GM18861 (cell line): ENCODE measurements around the gene KRTAP4-8.
"Not testable (repeated sequence)": the region's sequence is repeated elsewhere in the genome, so short reads cannot be mapped to it uniquely, and the experiment has no call there.

ENCODE experiments used
- ATAC-seq: cut with Tn5 transposase; IDR thresholded peaks from one replicate; pipeline ENCODE4 v1.9.1; 2021; ENCODE audit not compliant: unreplicated experiment

KRTAP4-8 gene

DNA sequence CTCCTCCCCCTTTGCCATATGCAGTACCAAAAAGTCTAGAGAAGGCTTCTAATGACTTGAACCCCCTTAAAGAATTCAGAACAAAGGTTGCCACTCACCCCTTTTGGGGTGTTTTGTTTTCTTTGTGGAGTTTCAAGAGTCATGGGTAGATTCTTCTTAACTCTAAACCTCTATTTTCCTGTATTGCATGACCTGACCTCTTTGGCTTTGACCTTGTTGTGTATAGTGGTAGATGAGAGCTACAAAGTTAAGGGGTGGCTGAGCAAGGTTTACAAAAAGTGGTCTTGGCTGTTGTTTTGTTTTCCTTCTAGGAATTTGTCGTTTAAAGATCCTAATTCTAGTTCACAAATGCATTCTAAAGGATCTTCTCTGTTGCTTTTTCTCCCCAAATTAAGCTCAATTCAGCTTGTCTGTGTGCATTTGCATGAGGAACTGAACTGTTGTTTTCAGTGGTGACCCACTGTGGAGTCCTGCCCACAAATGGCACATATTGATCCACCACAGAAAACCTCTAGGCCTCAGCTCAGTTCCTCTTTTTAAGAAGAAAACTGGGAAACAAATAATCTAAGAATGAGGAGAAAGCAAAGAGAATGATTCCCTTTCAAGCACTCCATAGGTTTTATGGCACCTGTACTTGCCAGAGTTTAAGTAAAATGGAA lies 10.9 kb upstream of the KRTAP4-8 start:
- not testable (repeated sequence) for ATAC-seq

DNA sequence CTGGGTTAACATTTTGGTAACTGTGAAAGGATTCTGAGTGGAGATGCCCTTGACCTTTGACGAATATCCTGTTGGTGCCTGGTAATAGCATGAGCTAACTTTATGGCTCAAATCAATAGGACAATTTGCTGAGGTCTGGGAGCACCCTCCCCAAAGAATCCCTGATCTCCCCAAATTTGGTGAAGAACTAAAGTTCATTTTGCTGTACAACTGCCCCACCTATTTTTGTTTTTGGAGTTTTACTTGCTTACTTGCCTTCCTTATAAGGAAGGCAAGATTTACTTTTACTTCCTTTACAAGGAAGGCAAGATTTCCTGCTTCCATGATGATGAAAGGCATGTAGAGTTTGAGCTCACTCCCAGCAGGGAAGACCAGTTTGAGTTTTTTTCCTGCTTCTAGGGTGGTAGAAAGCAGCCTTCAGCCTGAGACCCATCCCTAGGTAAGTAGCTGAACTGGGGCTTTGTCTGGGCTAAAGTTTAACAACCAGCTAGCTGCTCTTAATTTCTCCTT lies 10.1 kb upstream of the KRTAP4-8 start:
- ATAC-seq, result no peak

DNA sequence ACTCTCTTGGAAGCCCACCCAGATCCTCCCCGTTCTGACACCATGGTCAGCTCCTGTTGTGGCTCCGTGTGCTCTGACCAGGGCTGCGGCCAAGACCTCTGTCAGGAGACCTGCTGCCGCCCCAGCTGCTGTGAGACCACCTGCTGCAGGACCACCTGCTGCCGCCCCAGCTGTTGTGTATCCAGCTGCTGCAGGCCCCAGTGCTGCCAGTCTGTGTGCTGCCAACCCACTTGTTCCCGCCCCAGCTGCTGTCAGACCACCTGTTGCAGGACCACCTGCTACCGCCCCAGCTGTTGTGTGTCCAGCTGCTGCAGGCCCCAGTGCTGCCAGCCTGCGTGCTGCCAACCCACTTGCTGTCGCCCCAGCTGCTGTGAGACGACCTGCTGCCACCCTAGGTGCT lies 7.4 kb upstream of the KRTAP4-8 start, which contains the start of gene KRTAP4-9:
TSS of gene KRTAP4-9 (plus strand) at position 43 of the 400 bp plus-strand sequence. CDS start at position 43, 0 bp downstream.
- not testable (repeated sequence) for ATAC-seq

DNA sequence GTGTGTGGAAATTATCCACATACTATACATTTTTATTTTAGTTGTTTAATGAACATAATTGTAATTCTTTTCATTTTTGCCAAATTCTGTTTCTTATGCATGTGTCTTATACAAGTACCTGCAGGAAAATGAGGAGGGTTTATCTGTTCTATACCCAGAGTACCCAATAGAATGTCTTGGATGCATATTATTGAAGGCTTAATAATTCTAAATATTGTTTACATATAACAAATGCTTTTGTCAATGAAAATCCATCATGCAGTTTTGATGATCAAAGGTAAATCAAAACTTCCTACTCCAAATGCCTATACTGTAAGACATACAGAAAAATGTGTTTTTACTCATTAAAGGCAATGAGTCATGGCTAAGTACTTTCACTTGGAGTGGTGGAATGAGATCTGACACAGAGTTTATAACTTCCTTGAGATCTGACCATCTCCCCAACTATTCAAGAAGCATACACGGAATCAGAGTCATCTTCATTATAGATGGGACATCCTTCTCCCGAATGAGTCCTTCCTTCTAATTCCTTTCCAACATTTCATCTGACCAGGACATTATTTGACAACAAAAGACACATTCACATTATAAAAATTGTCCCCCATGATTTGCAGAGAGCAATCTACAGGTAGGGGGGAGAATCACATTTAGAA lies 6.6 kb upstream of the KRTAP4-8 start:
- not testable (repeated sequence) for ATAC-seq

DNA sequence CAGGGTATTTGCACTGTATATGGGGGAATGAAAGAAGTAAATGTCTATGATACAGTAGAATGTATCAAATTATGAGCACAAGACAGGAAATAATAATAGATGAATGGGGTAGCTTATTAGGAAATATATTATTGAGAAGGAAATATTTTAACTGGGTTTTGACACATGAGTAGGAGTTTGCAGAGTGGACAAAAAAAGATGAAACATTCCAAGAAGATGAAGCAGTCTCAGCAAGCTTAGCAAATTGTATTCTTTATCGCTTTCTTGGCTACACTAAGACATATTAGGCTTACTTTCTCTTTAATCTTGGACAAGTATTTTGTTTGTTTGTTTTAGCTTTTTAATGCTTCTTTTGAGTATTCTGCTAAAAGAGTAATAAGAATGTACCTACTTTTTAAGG lies 6.0 kb upstream of the KRTAP4-8 start:
- ATAC-seq, result no peak

DNA sequence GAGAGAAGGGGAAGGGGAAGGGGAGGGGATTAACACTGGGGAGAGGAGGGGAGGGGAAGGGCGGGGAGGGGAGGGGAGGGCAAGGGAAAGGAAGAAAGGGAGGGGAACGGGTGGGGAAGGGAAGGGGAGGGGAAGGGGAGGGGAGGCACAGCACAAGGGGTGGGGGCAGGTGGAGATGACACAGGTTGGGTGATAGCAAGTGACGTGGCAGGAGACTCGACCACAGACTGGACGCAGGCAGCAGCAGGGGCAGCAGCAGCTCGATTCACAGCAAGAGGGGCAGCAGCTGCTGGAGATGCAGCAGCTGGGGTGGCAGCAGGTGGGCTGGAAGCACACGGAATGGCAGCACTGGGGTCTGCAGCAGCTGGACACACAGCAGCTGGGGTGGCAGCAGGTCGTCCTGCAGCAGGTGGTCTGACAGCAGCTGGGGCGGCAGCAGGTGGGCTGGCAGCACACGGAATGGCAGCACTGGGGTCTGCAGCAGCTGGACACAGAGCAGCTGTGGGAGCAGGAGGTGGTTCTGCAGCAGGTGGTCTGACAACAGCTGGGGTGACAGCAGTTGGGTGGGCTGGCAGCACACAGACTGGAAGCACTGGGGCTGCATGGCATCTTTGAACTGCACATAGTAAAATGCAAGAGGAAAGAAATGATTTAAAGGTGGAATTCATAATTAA lies 3.8 kb upstream of the KRTAP4-8 start, which contains the start of gene KRTAP4-16:
TSS of gene KRTAP4-16 (minus strand) at position 624 of the 674 bp plus-strand sequence. CDS start at position 624, 0 bp downstream.
- ATAC-seq, result no peak

DNA sequence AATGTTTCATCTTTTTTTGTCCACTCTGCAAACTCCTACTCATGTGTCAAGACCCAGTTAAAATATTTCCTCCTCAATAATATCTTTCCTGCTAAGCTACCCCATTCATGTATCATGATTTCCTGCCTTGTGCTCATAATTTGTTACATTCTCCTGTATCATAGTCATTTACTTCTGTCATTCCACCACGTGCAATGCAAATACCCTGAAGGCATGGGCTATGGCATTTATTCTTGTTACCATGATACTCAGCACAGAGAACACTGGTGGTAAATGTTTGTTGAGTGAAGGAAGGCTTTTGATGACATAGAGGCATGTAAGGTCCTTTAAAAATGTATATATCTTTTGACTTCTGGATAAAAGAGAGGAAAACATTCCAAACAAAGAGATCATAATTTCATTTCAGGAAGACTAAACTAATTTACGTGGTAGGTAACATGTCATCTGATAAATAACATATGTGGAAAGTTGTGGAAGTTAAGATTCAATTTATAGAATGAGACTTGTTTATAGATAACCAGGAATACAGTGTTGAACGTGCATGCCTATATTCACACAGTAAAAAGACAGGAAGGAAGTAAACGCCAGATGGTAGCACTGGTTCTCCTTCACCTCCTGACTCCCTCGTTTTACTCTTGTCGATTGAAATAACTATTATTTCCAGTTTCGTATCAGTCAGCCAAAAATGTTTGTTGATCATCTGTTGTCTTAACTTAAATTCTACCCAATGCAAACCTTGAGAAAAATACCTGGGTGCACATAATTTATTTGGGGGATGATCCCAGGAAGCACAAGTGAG lies 1.9 kb upstream of the KRTAP4-8 start:
- not testable (repeated sequence) for ATAC-seq

DNA sequence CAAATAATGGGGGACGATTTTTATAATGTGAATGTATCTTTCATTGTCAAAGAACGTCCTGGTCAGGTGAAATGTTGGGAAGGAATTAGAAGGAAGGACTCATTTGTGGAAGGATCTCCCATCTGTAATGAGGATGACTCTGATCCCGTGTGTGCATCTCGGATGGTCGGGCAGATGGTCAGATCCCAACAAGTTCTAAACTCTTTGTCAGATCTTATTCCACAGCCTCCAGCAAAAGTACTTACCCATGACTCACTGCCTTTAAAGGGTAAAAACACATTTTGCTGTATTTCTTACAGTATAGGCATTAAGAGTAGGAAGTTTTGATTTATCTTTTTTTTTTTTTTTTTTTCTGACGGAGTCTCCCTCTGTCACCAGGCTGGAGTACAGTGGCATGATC lies 539 bp upstream of the KRTAP4-8 start:
- ATAC-seq, result no peak

DNA sequence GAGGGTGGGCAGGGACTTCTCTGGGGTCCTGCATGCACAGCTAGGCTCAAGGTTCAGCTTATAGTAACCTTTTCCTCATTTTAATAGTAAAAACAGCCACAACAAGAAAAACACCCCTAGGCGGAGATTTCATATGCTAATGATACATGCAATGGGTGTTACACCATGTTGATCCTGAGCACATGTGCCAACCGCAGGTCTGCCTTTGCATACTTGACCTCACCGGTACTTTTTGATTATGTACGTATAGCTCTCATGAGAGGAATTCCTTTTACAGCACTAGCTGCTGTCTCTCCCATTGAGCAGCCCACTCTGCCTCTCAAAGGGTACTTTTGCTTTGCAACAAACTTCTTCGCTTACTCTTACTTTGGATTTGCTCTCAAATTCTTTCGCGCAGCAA lies 1.9 kb downstream of the KRTAP4-8 start:
- no peak for ATAC-seq

DNA sequence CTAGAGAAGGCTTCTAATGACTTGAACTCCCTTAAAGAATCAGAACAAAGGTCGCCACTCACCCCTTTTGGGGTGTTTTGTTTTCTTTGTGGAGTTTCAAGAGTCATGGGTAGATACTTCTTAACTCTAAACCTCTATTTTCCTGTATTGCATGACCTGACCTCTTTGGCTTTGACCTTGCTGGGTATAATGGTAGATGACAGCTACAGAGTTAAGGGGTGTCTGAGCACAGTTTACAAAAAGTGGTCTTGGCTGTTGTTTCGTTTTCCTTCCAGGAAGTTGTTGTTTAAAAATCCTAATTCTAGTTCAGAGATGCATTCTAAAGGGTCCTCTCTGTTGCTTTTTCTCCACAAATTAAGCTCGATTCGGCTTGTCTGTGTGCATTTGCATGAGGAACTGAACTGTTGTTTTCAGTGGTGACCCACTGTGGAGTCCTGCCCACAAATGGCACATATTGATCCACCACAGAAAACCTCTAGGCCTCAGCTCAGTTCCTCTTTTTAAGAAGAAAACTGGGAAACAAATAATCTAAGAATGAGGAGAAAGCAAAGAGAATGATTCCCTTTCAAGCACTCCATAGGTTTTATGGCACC lies 9.1 kb downstream of the KRTAP4-8 start:
- ATAC-seq, result not testable (repeated sequence)

DNA sequence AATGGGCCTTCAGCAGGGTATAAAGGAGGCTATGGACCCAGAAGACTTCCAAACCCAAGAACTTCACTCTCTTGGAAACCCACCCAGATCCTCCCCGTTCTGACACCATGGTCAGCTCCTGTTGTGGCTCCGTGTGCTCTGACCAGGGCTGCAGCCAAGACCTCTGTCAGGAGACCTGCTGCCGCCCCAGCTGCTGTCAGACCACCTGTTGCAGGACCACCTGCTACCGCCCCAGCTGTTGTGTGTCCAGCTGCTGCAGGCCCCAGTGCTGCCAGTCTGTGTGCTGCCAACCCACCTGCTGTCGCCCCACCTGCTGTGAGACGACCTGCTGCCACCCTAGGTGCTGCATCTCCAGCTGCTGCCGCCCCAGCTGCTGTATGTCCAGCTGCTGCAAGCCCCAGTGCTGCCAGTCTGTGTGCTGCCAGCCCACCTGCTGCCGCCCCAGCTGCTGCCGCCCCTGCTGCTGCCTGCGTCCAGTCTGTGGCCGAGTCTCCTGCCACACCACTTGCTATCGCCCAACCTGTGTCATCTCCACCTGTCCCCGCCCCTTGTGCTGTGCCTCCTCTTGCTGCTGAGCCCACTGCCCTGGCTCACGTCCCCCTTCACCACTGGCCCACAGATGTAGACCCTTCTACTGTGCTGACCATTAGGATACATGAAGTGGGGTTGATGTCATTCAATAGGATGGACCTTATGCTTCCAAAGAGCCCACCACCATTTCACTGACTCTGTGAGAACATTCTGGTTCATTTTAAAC lies 13.7 kb downstream of the KRTAP4-8 start, which contains the start of gene KRTAP4-7:
TSS of gene KRTAP4-7 (plus strand) at position 51 of the 757 bp plus-strand sequence. CDS start at position 108, 57 bp downstream.
- not testable (repeated sequence) for ATAC-seq

DNA sequence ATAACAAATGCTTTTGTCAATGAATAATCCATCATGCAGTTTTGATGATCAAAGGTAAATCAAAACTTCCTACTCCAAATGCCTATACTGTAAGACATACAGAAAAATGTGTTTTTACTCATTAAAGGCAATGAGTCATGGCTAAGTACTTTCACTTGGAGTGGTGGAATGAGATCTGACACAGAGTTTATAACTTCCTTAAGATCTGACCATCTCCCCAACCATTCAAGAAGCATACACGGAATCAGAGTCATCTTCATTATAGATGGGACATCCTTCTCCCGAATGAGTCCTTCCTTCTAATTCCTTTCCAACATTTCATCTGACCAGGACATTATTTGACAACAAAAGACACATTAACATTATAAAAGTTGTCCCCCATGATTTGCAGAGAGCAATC lies 14.5 kb downstream of the KRTAP4-8 start:
- ATAC-seq, result not testable (repeated sequence)

DNA sequence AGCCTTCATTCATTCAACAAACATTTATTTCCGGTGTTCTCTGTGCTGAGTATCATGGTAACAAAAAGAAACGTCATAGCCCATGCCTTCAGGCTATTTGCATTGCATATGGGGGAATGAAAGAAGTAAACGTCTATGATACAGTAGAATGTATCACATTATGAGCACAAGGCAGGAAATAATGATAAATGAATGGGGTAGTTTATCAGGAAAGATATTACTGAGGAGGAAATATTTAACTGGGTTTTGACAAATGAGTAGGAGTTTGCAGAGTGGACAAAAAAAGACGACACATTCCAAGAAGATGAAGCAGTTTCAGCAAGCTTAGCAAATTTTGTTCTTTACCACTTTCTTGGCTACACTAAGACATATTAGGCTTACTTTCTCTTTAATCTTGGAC lies 15.3 kb downstream of the KRTAP4-8 start:
- ATAC-seq, result no peak

DNA sequence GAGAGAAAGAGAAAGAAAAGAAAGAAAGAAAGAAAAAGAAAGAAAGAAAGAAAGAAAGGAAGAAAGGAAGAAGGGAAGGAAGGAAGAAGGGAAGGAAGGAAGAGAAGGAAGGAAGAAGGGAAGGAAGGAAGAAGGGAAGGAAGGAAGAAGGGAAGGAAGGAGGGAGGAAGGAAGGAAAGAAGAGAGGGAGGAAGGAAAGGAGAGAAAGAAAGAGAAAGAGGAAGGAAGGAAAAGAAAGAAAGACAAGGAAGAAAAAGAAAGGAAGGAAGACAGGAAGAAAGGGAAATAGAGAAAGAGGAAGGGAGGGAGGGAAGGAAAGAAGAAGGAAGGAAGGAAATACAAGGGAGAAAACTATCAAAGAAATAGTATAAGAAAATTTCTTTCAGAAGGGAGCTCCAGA lies 21.2 kb downstream of the KRTAP4-8 start:
- ATAC-seq, result no peak

DNA sequence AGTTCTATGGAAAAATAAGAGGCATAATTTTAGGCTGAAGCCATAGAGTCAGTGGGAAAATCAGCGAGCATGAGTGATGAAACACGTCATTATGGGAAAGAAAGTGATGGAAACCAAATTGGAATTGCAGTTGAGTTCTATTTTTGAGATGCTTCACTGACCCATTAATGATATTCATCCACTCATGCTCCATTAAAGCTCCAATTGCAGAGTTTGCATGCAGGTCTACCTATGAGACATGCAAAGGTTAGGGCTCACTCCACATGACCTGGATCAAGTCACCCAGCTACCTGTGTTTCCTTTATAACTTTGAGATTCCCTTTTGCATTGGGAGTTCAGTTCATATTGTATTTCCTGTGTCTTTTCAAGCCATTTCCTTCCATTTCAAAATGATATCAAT lies 24.3 kb downstream of the KRTAP4-8 start:
- ATAC-seq, result no peak

DNA sequence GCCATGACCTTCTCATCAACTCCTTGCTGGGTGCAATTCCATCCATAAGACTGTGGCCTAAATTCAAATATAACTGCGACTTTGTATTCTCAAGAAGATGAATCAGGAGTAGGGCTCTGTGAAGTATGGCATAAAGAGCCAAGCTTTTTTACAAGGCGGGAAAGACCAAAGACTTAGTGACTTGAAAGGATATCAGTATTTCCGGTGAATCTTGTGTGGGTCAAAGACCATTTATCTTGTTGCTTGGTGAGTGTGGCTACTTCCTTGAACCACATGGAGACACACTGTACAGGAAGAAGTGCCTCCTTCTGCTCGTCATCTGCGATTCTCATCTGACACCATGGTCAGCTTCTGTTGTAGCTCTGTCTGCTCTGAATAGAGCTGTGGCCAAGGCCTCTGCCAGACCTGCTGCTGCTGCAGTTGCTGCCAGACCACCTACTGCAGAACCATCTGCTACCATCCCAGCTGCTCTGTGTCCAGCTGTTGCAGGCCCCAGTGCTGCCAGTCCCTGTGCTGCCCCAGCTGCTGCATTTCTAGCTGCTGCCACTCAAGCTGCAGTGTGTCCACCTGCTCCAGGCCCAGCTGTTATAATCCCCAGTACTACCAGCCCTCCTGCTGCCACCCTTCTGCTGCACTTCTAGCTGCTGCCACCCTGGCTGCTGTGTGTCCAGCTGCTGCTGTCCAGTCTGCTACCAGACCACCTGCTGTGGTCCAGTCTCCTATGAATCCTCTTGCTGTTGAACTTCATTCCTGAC lies 26.2 kb downstream of the KRTAP4-8 start:
- no peak for ATAC-seq

DNA sequence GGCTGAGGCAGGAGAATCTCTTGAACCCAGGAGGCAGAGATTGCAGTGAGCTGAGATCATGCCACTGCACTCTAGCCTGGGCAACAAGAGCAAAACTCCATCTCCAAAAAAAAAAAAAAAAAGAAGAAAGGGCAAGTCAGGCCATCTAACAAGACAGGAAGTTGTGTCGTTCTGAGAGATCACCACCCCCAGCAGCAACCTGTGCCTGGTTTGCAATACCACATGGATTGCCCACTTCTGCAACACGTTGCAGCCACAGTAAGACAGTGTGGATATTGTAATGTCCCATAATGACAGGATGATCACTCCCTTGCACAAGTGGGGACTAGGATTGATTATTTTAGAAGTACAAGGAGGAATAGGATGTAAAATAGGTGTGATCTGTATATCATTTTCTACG lies 28.9 kb downstream of the KRTAP4-8 start:
- no peak for ATAC-seq

DNA sequence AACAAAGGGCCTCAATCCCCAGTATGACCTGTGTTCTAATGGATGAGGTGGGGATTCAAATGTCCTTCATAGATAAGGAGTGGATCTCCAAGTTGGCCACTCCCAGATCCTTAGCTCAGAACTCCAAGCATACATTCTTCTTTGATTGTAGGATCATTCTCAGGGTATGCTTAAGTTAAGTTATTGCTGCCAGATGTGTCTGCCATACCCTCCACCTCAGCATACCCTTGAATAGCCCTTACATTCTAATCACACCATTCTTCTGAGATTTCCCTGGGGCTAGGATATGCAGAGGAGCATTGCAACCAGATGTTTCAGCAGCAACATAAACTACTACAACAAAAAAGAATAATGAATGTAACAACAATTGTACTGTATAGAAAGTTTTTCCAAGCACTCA lies 30.7 kb downstream of the KRTAP4-8 start:
- no peak for ATAC-seq
